GM21723 (cell line): ENCODE data around the gene ZNF460.

Experiments
- ATAC-seq: cut with Tn5 transposase; IDR thresholded peaks from one replicate; pipeline ENCODE4 v1.9.1; 2021; ENCODE audit warnings: mild to moderate bottlenecking, moderate library complexity; ENCODE audit not compliant: unreplicated experiment

Gene ZNF460

DNA sequence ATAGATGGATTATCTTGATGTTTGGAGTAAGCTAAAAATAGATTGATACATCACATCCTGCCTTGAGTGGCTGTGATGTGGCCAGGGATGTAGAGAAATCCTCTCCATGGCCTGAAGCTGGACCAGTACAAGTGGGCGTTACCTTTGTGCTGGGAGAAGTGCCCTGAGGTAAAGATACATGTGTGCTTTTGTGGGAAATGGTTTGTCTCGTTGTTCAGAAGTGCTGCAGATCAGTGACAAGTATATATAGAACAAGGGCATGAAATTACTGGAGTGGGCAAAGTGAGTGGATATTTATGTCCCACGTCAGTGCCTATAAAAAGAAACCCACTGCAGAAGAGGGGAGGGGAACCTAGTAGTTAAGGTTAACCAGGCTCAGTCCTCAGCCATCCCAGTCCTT, 58.6 kb downstream of the ZNF460 start:
- ATAC-seq = no peak

GRCh38 chr19:57342582-57342981, 62.3 kb downstream of the ZNF460 start:
- no peak for ATAC-seq
